IMR-90 (cell line): ENCODE data around the gene ADGRA3. TPM values are rescaled to one million over a fixed set of nuclear protein-coding genes. Genes with fewer than 3 reads are reported as not detected.

ENCODE experiments used
- ATAC-seq: fragments of 200-7000 bp; cut with Tn5 transposase; 2 replicates; pipeline ENCODE4 v1.9.1; 2020; ENCODE audit warnings: low read depth, mild to moderate bottlenecking, moderate library complexity
- BruUV-seq: library from RNA; stranded (reverse); fragments of 400-500 nt; replicated peaks from 2 replicates; lab custom pipeline; 2021; lab: Mats Ljungman, UMichigan
- CTCF ChIA-PET: fragments of 300-600 bp; formaldehyde crosslinking; extraction: SDS; loops from one replicate; lab custom pipeline; 2021; ENCODE audit warnings: antibody characterized with exemption; lab: Yijun Ruan, JAX
- POLR2A ChIA-PET: fragments of 300-600 bp; sonication (Branson Sonifier 250); formaldehyde crosslinking; loops from one replicate; lab custom pipeline; 2022; ENCODE audit warnings: antibody characterized with exemption; ENCODE audit not compliant: unreplicated experiment; lab: Charles Lee
- DNase-seq: peaks from one replicate; pipeline ENCODE4 v3.0.0; 2013
- H2AFZ ChIP-seq: replicated peaks from 2 replicates; pipeline ENCODE3; 2013; ENCODE audit warnings: low read length, mild to moderate bottlenecking; ENCODE audit not compliant: poor library complexity
- H2AK5ac ChIP-seq: 2 replicates; pipeline ENCODE4 v1.6.1; 2013; ENCODE audit warnings: low read depth, low read length, inconsistent platforms
- H2AK9ac ChIP-seq: replicated peaks from 2 replicates; pipeline ENCODE3; 2013; ENCODE audit warnings: mild to moderate bottlenecking, low read depth, low read length, moderate library complexity; ENCODE audit not compliant: poor library complexity
- H2BK120ac ChIP-seq: 2 replicates; pipeline ENCODE4 v1.6.1; 2013; ENCODE audit warnings: low read depth, low read length, inconsistent platforms
- H2BK15ac ChIP-seq: 3 replicates; pipeline ENCODE4 v1.6.1; 2013; ENCODE audit warnings: low read depth, low read length, inconsistent platforms
- H2BK20ac ChIP-seq: 2 replicates; pipeline ENCODE4 v1.6.1; 2013; ENCODE audit warnings: low read depth, mild to moderate bottlenecking, inconsistent platforms, low read length, moderate library complexity
- H2BK5ac ChIP-seq: 2 replicates; pipeline ENCODE4 v1.6.1; 2013; ENCODE audit warnings: mild to moderate bottlenecking, low read depth, low read length, inconsistent platforms; ENCODE audit not compliant: poor library complexity, severe bottlenecking
- H3K14ac ChIP-seq: replicated peaks from 2 replicates; pipeline ENCODE4 v1.6.1; 2013; ENCODE audit warnings: low read depth, low read length, inconsistent platforms
- H3K18ac ChIP-seq: 2 replicates; pipeline ENCODE4 v1.6.1; 2013; ENCODE audit warnings: low read depth, low read length, control low read depth
- H3K23ac ChIP-seq: 2 replicates; pipeline ENCODE4 v1.6.1; 2013; ENCODE audit warnings: low read depth, low read length, inconsistent platforms
- H3K27ac ChIP-seq: 2 replicates; pipeline ENCODE4 v1.5.1; 2013; ENCODE audit warnings: mild to moderate bottlenecking, control low read depth, low read length; ENCODE audit not compliant: insufficient read depth
- H3K27me3 ChIP-seq: 2 replicates; pipeline ENCODE4 v1.6.1; 2013; ENCODE audit warnings: low read length; ENCODE audit not compliant: control insufficient read depth, insufficient read depth
- H3K36me3 ChIP-seq: 2 replicates; pipeline ENCODE4 v1.6.1; 2013; ENCODE audit warnings: low read length, mixed read lengths; ENCODE audit not compliant: control insufficient read depth, insufficient read depth
- H3K4ac ChIP-seq: 2 replicates; pipeline ENCODE4 v1.6.1; 2013; ENCODE audit warnings: low read depth, low read length, inconsistent platforms
- H3K4me1 ChIP-seq: 2 replicates; pipeline ENCODE4 v1.6.1; 2013; ENCODE audit warnings: low read length, mixed read lengths; ENCODE audit not compliant: control insufficient read depth, insufficient read depth
- H3K4me2 ChIP-seq: 2 replicates; pipeline ENCODE4 v1.6.1; 2013; ENCODE audit warnings: low read depth, mild to moderate bottlenecking, control low read depth, low read length, moderate library complexity
- H3K4me3 ChIP-seq: 2 replicates; pipeline ENCODE4 v1.5.1; 2013; ENCODE audit warnings: low read depth, mild to moderate bottlenecking, control low read depth, low read length, moderate library complexity; ENCODE audit not compliant: insufficient read depth
- H3K56ac ChIP-seq: 2 replicates; pipeline ENCODE4 v1.6.1; 2013; ENCODE audit warnings: low read length, inconsistent platforms; ENCODE audit not compliant: insufficient read depth; ENCODE audit errors: extremely low read depth
- H3K79me1 ChIP-seq, 2 experiments: 2 replicates each; pipeline ENCODE4 v1.6.1; 2013; ENCODE audit warnings: low read length in 2 of 2, inconsistent platforms in 1 of 2, low read depth in 1 of 2
- H3K9ac ChIP-seq: 2 replicates; pipeline ENCODE4 v1.6.1; 2013; ENCODE audit warnings: low read depth, low read length, control low read depth
- H3K9me1 ChIP-seq: 2 replicates; pipeline ENCODE4 v1.6.1; 2013; ENCODE audit warnings: low read length, inconsistent platforms; ENCODE audit not compliant: insufficient read depth
- H3K9me3 ChIP-seq: 2 replicates; pipeline ENCODE4 v1.6.1; 2013; ENCODE audit warnings: low read length; ENCODE audit not compliant: control insufficient read depth, insufficient read depth
- H4K20me1 ChIP-seq: 2 replicates; pipeline ENCODE4 v1.6.1; 2013; ENCODE audit warnings: low read length, inconsistent platforms; ENCODE audit not compliant: insufficient read depth
- H4K5ac ChIP-seq: 2 replicates; pipeline ENCODE4 v1.6.1; 2013; ENCODE audit warnings: mild to moderate bottlenecking, low read depth, low read length, control low read depth
- H4K8ac ChIP-seq, 2 experiments: 2 replicates each; pipeline ENCODE4 v1.6.1; 2013; ENCODE audit warnings: low read depth in 2 of 2, low read length in 2 of 2, control low read depth in 1 of 2, inconsistent platforms in 1 of 2
- H4K91ac ChIP-seq: 2 replicates; pipeline ENCODE4 v1.6.1; 2013; ENCODE audit warnings: low read depth, low read length, inconsistent platforms; ENCODE audit not compliant: insufficient read depth
- BHLHE40 ChIP-seq: fragments of 150-350 bp; IDR thresholded peaks from 2 replicates; pipeline ENCODE4 v1.6.1; 2016; ENCODE audit warnings: mild to moderate bottlenecking, low read depth, low read length
- CEBPB ChIP-seq: IDR thresholded peaks from 2 replicates; pipeline ENCODE4 v1.6.1; 2012; ENCODE audit warnings: low read depth, low read length, improper control_type of control experiment
- MAFK ChIP-seq: IDR thresholded peaks from 2 replicates; pipeline ENCODE4 v1.6.1; 2012; ENCODE audit warnings: low read depth, low read length, improper control_type of control experiment
- RAD21 ChIP-seq: IDR thresholded peaks from 2 replicates; pipeline ENCODE4 v1.6.1; 2012; ENCODE audit warnings: low read length, improper control_type of control experiment
- RFX5 ChIP-seq: IDR thresholded peaks from 2 replicates; pipeline ENCODE4 v1.8.0; 2012; ENCODE audit warnings: low read depth, mild to moderate bottlenecking, low read length, moderate library complexity
- SMC3 ChIP-seq: fragments of 150-350 bp; IDR thresholded peaks from 2 replicates; pipeline ENCODE4 v1.6.1; 2016; ENCODE audit warnings: low read depth, mild to moderate bottlenecking, antibody characterized with exemption, low read length, moderate library complexity
- dilution Hi-C: fragments of 300-500 bp; cut with HindIII; formaldehyde crosslinking; loops from one replicate; pipeline ENCODE4 v1.14.3; 2018; ENCODE audit warnings: low sequenced_read_pairs; ENCODE audit not compliant: unreplicated experiment
- in situ Hi-C: fragments of 300-500 bp; cut with MboI; formaldehyde crosslinking; loops from 3 replicates; pipeline ENCODE4 v1.14.3; 2019; ENCODE audit warnings: low sequenced_read_pairs, inconsistent platforms, mixed read lengths
- intact Hi-C: fragments of 100-400 bp; cut with micrococcal nuclease; formaldehyde crosslinking; loops from 2 replicates; pipeline ENCODE4 v1.10.0; 2022
- polyA plus RNA-seq, 3 experiments: library from polyadenylated mRNA; depleted of rRNA; stranded (reverse); fragments of >200 nt; gene quantifications; 2 replicates each; pipeline ENCODE4 v1.2.3, GENCODE V29; 2012; ENCODE audit warnings: low replicate concordance in 1 of 3
- total RNA-seq: library from RNA; depleted of rRNA; stranded (reverse); fragments of >200 nt; gene quantifications from 2 replicates; pipeline ENCODE4 v1.2.3, GENCODE V29; 2012
- TF ChIP-seq, protein P1 (sequence below): fragments of 150-350 bp; IDR thresholded peaks from 2 replicates; pipeline ENCODE4 v1.6.1; 2016; ENCODE audit warnings: low read depth, mild to moderate bottlenecking, low read length, moderate library complexity, borderline replicate concordance
- TF ChIP-seq, protein P2 (sequence below): conservative IDR thresholded peaks from 2 replicates; pipeline ENCODE4 v1.5.1; 2012; ENCODE audit warnings: mild to moderate bottlenecking, low read depth, low read length, improper control_type of control experiment
- TF ChIP-seq, protein P3 (sequence below): fragments of 150-350 bp; IDR thresholded peaks from 2 replicates; pipeline ENCODE4 v1.6.1; 2017; ENCODE audit warnings: mild to moderate bottlenecking, antibody characterized with exemption, low read length, low read depth

The ADGRA3 gene
- total and polyA plus RNA-seq, 2 of the 4 experiments (the other 2 are of a cell fraction), result 20.1 to 28.0 TPM

DNA sequence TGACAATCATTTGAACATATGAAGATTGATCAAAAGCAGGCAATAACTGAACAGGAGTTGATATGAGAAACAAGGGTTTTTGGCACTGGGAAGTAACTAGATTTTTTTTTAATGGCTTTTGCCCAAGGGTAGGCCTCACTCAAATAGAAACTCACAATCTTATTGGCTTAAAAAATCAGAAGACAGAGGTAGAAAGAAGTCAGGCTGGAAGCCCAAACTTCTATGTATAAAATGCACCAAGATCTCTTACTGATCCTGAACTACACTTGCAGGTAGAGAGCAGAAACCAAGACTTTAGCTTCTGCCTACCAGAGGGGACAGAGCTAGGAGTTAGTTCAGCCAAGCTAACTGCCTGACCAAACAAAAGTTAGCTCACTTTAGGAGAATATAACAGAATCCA, 74.9 kb downstream of the ADGRA3 start:
- Histone ChIP-seq H3K23ac (no peak overlapping the region), H4K8ac (no peak overlapping the region), H3K9me3 (no peaks in the 10 kb centered on the region), H2AFZ (no peak overlapping the region), H3K4ac (no peak overlapping the region), H2BK20ac (no peak overlapping the region), H3K27ac (no peak overlapping the region), H3K18ac (no peak overlapping the region), H3K27me3 (no peaks in the 10 kb centered on the region), H2AK5ac (no peak overlapping the region), H3K56ac (no peak overlapping the region), H2AK9ac (no peak overlapping the region), H2BK15ac (no peak overlapping the region), H4K91ac (no peak overlapping the region), H4K5ac (no peak overlapping the region), H2BK120ac (no peak overlapping the region), H3K9ac (no peak overlapping the region), H3K4me2 (no peak overlapping the region), H3K4me1 (no peaks in the 10 kb centered on the region), H3K9me1 (no peaks in the 10 kb centered on the region), H4K20me1 (no peaks in the 10 kb centered on the region), H3K36me3 (peaks cover 6% of the 10 kb centered on the region), H3K14ac (no peak overlapping the region), H3K4me3 (no peak overlapping the region), H2BK5ac (no peak overlapping the region), H3K79me1 (no peaks in the 10 kb centered on the region; a peak in 1 of 4 replicates)
- no peak for ATAC-seq
- POLR2A ChIA-PET, result no interaction called here
- DNase-seq, result no peak
- intact Hi-C loops (no loop called here), dilution Hi-C loops (no loop called here), in situ Hi-C loops (no loop called here)
- CTCF ChIA-PET, result interaction anchor here (0.6 kb wide), 1 partner anchor 23 kb away, joined by 3 read pairs; no protein-coding TSS in a partner anchor
- no TSS peak for BruUV-seq
- TF ChIP-seq CEBPB (no peak), RFX5 (no peak), MAFK (no peak), RAD21 (no peak), SMC3 (no peak), BHLHE40 (no peak)
- TF ChIP-seq, protein P1, sequence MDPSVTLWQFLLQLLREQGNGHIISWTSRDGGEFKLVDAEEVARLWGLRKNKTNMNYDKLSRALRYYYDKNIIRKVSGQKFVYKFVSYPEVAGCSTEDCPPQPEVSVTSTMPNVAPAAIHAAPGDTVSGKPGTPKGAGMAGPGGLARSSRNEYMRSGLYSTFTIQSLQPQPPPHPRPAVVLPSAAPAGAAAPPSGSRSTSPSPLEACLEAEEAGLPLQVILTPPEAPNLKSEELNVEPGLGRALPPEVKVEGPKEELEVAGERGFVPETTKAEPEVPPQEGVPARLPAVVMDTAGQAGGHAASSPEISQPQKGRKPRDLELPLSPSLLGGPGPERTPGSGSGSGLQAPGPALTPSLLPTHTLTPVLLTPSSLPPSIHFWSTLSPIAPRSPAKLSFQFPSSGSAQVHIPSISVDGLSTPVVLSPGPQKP, result no peak
- TF ChIP-seq, protein P2, sequence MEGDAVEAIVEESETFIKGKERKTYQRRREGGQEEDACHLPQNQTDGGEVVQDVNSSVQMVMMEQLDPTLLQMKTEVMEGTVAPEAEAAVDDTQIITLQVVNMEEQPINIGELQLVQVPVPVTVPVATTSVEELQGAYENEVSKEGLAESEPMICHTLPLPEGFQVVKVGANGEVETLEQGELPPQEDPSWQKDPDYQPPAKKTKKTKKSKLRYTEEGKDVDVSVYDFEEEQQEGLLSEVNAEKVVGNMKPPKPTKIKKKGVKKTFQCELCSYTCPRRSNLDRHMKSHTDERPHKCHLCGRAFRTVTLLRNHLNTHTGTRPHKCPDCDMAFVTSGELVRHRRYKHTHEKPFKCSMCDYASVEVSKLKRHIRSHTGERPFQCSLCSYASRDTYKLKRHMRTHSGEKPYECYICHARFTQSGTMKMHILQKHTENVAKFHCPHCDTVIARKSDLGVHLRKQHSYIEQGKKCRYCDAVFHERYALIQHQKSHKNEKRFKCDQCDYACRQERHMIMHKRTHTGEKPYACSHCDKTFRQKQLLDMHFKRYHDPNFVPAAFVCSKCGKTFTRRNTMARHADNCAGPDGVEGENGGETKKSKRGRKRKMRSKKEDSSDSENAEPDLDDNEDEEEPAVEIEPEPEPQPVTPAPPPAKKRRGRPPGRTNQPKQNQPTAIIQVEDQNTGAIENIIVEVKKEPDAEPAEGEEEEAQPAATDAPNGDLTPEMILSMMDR, result no peak
- TF ChIP-seq, protein P3, sequence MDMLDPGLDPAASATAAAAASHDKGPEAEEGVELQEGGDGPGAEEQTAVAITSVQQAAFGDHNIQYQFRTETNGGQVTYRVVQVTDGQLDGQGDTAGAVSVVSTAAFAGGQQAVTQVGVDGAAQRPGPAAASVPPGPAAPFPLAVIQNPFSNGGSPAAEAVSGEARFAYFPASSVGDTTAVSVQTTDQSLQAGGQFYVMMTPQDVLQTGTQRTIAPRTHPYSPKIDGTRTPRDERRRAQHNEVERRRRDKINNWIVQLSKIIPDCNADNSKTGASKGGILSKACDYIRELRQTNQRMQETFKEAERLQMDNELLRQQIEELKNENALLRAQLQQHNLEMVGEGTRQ, result no peak
